OCI-LY1 (cell line): ENCODE data around the gene CDH4.

ENCODE experiments used
- H2AFZ ChIP-seq: fragments of 200-600 bp; sonication (generic), shearing (Covaris generic); 2 replicates; pipeline ENCODE4 v1.6.0; 2014; ENCODE audit warnings: antibody characterized with exemption, mild to moderate bottlenecking, low read length
- H3F3A ChIP-seq: fragments of 200-600 bp; sonication (generic), shearing (Covaris generic); 2 replicates; pipeline ENCODE4 v1.6.0; 2014; ENCODE audit warnings: mild to moderate bottlenecking, antibody characterized with exemption, low read length, moderate library complexity; ENCODE audit not compliant: insufficient read depth
- H3K27ac ChIP-seq: fragments of 200-600 bp; sonication (generic); 2 replicates; pipeline ENCODE4 v1.5.1; 2014; ENCODE audit warnings: low read length, mixed run types, mild to moderate bottlenecking, low read depth; ENCODE audit not compliant: poor library complexity, severe bottlenecking
- H3K27me3 ChIP-seq: fragments of 200-600 bp; sonication (generic); 2 replicates; pipeline ENCODE4 v1.6.0; 2014; ENCODE audit warnings: antibody characterized with exemption, mild to moderate bottlenecking, low read length, moderate library complexity; ENCODE audit not compliant: insufficient read depth
- H3K36me3 ChIP-seq: fragments of 200-600 bp; sonication (generic); 2 replicates; pipeline ENCODE4 v1.6.1; 2014; ENCODE audit warnings: mild to moderate bottlenecking, antibody characterized with exemption, low read length, moderate library complexity, mixed read lengths; ENCODE audit not compliant: insufficient read depth
- H3K4me1 ChIP-seq: fragments of 200-600 bp; sonication (generic); 2 replicates; pipeline ENCODE4 v1.5.1; 2014; ENCODE audit warnings: mild to moderate bottlenecking, low read length, moderate library complexity; ENCODE audit not compliant: insufficient read depth, severe bottlenecking
- H3K4me2 ChIP-seq: fragments of 200-600 bp; sonication (generic), shearing (Covaris generic); 2 replicates; pipeline ENCODE4 v1.6.1; 2014; ENCODE audit warnings: low read length
- H3K4me3 ChIP-seq: fragments of 200-600 bp; sonication (generic); 2 replicates; pipeline ENCODE4 v1.5.1; 2014; ENCODE audit warnings: low read length, low read depth, mild to moderate bottlenecking, mixed read lengths; ENCODE audit not compliant: poor library complexity, severe bottlenecking
- H3K79me2 ChIP-seq: fragments of 200-600 bp; shearing (Covaris generic); 2 replicates; pipeline ENCODE4 v1.6.1; 2016; ENCODE audit warnings: mixed run types, low read length, mixed read lengths; ENCODE audit not compliant: insufficient read depth
- H3K9ac ChIP-seq: fragments of 200-600 bp; sonication (generic), shearing (Covaris generic); 2 replicates; pipeline ENCODE4 v1.6.1; 2014; ENCODE audit warnings: mild to moderate bottlenecking, low read length, mixed read lengths
- H3K9me2 ChIP-seq: fragments of 200-600 bp; sonication (generic), shearing (Covaris generic); 2 replicates; pipeline ENCODE4 v1.6.1; 2014; ENCODE audit warnings: low read depth, mild to moderate bottlenecking, low read length, mixed read lengths
- H3K9me3 ChIP-seq: fragments of 200-600 bp; shearing (Covaris generic); 2 replicates; pipeline ENCODE4 v1.6.1; 2014; ENCODE audit warnings: low read length, mixed read lengths
- H4K20me1 ChIP-seq: fragments of 200-600 bp; sonication (generic), shearing (Covaris generic); 2 replicates; pipeline ENCODE4 v1.6.0; 2016; ENCODE audit warnings: mild to moderate bottlenecking, low read length; ENCODE audit not compliant: insufficient read depth
- CTCF ChIP-seq: fragments of 200-600 bp; sonication (generic), shearing (Covaris generic); IDR thresholded peaks from 2 replicates; pipeline ENCODE4 v1.5.1; 2017; ENCODE audit warnings: mild to moderate bottlenecking, antibody characterized with exemption, low read length, moderate library complexity, mixed read lengths
- EZH2 ChIP-seq: fragments of 200-600 bp; sonication (generic), shearing (Covaris generic); IDR thresholded peaks from 2 replicates; pipeline ENCODE4 v1.8.0; 2017; ENCODE audit warnings: borderline replicate concordance, mixed run types, mild to moderate bottlenecking, antibody characterized with exemption, low read length, moderate library complexity, mixed read lengths

Gene CDH4

GRCh38 chr20:61754976-61755778 lies 503.1 kb downstream of the CDH4 start:
- no peaks in the 10 kb centered on the region for H3K79me2 ChIP-seq
- H3F3A ChIP-seq, result no peaks in the 10 kb centered on the region
- no peak for TF ChIP-seq CTCF
- no peak for TF ChIP-seq EZH2
- no peaks in the 10 kb centered on the region for H3K9me3 ChIP-seq
- H3K27me3 ChIP-seq, result no peaks in the 10 kb centered on the region
- H3K27ac ChIP-seq, result no peak overlapping the region
- H3K9me2 ChIP-seq, result no peaks in the 10 kb centered on the region
- no peaks in the 10 kb centered on the region for H3K36me3 ChIP-seq
- H3K4me1 ChIP-seq, result no peaks in the 10 kb centered on the region
- H3K4me3 ChIP-seq, result no peak overlapping the region
- H4K20me1 ChIP-seq, result no peaks in the 10 kb centered on the region
- no peak overlapping the region for H3K9ac ChIP-seq
- H2AFZ ChIP-seq, result no peak overlapping the region
- H3K4me2 ChIP-seq, result no peak overlapping the region

GRCh38 chr20:61755971-61756845 lies 504.1 kb downstream of the CDH4 start:
- Histone ChIP-seq H3F3A (no peaks in the 10 kb centered on the region), H3K9me3 (no peaks in the 10 kb centered on the region), H3K9ac (no peak overlapping the region), H3K4me1 (no peaks in the 10 kb centered on the region), H3K79me2 (no peaks in the 10 kb centered on the region), H3K4me3 (no peak overlapping the region), H3K36me3 (no peaks in the 10 kb centered on the region), H2AFZ (no peak overlapping the region), H4K20me1 (no peaks in the 10 kb centered on the region), H3K27me3 (no peaks in the 10 kb centered on the region), H3K9me2 (no peaks in the 10 kb centered on the region), H3K27ac (no peak overlapping the region), H3K4me2 (no peak overlapping the region)
- no peak for TF ChIP-seq CTCF

GRCh38 chr20:61756966-61757677 lies 505.1 kb downstream of the CDH4 start:
- no peak overlapping the region for H3K27ac ChIP-seq
- no peaks in the 10 kb centered on the region for H3K4me1 ChIP-seq
- H3K27me3 ChIP-seq, result no peaks in the 10 kb centered on the region
- H3K4me2 ChIP-seq, result no peak overlapping the region
- no peaks in the 10 kb centered on the region for H3K9me3 ChIP-seq
- no peaks in the 10 kb centered on the region for H3K9me2 ChIP-seq
- no peaks in the 10 kb centered on the region for H4K20me1 ChIP-seq
- H2AFZ ChIP-seq, result no peak overlapping the region
- H3K79me2 ChIP-seq, result no peaks in the 10 kb centered on the region
- no peak overlapping the region for H3K4me3 ChIP-seq
- no peak overlapping the region for H3K9ac ChIP-seq
- H3F3A ChIP-seq, result no peaks in the 10 kb centered on the region
- H3K36me3 ChIP-seq, result no peaks in the 10 kb centered on the region
- TF ChIP-seq EZH2 (no peak), CTCF (no peak)
